Small intestine (tissue), 7 donors: Measurements from ENCODE around the gene TMPRSS13. TPM values are rescaled to one million over a fixed set of nuclear protein-coding genes. Genes with fewer than 3 reads are reported as not detected.
A peak's percentile ranks its signal among the peaks of the same experiment; 100 is the strongest.

Experiments used
- DNase-seq, 2 donors: peaks; one replicate each; pipeline versions ENCODE4 v3.0.0 to v3.0.0-alpha.2; 2013
- FAIRE-seq: peaks from 2 replicates; lab custom pipeline; 2012; peaks lifted over from hg19 to GRCh38; lab: Jason Lieb, UNC
- H3K27ac ChIP-seq, 3 donors: one replicate each; pipeline ENCODE4 v1.5.1; 2013; ENCODE audit warnings: low read length in 2 of 3, mild to moderate bottlenecking in 2 of 3, control low read depth in 1 of 3, inconsistent platforms in 1 of 3, low read depth in 1 of 3, moderate library complexity in 1 of 3
- H3K27me3 ChIP-seq, 3 donors: one replicate each; pipeline ENCODE4 v1.6.1; 2013; ENCODE audit warnings: low read length in 3 of 3, inconsistent platforms in 1 of 3; ENCODE audit not compliant: control insufficient read depth in 3 of 3, insufficient read depth in 3 of 3
- H3K36me3 ChIP-seq, 3 donors: one replicate each; pipeline ENCODE4 v1.6.1; 2013; ENCODE audit warnings: low read length in 3 of 3, inconsistent platforms in 1 of 3, low read depth in 1 of 3, mild to moderate bottlenecking in 1 of 3, moderate library complexity in 1 of 3; ENCODE audit not compliant: control insufficient read depth in 3 of 3, insufficient read depth in 2 of 3
- H3K4me1 ChIP-seq, 3 donors: one replicate each; pipeline ENCODE4 v1.6.1; 2013; ENCODE audit warnings: low read length in 2 of 3, inconsistent platforms in 1 of 3, low read depth in 1 of 3, mild to moderate bottlenecking in 1 of 3, moderate library complexity in 1 of 3; ENCODE audit not compliant: control insufficient read depth in 3 of 3, insufficient read depth in 2 of 3
- H3K4me3 ChIP-seq, 3 donors: one replicate each; pipeline ENCODE4 v1.5.1; 2013; ENCODE audit warnings: low read length in 3 of 3, control low read depth in 1 of 3, inconsistent platforms in 1 of 3, low read depth in 1 of 3, mild to moderate bottlenecking in 1 of 3, moderate library complexity in 1 of 3
- H3K9me3 ChIP-seq, 2 donors: one replicate each; pipeline ENCODE4 v1.6.1; 2013; ENCODE audit warnings: low read depth in 1 of 2, low read length in 1 of 2; ENCODE audit not compliant: control insufficient read depth in 2 of 2, insufficient read depth in 1 of 2
- WGBS, 3 donors: extraction: QIAGEN DNeasy Blood & Tissue Kit; methylation state at CpG; one replicate each; pipeline ENCODE4 v1.1.7; 2013; 5-methylcytosine and 5-hydroxymethylcytosine counted together
- polyA plus RNA-seq, 4 donors: library from polyadenylated mRNA; stranded (reverse) in 3 of 4; unstranded in 1 of 4; fragments of 200-250 nt in 3 of 4; fragments of 120-200 nt in 1 of 4; gene quantifications; one replicate each; pipeline versions ENCODE4 v1.2.1 to v1.2.3, GENCODE V29; 2013
- donor health status: healthy with polysubstance abuse.
- donor health status: control.
- donor health status: control.
- donor health status: Bipolar disorder and iron deficiency.
- donor health status: healthy.

The TMPRSS13 gene
- polyA plus RNA-seq, 4 donors: 0.18 to 6.8 TPM; not detected in 2

GRCh38 chr11:117972629-117973502 lies 43.7 kb upstream of the TMPRSS13 start:
- Histone ChIP-seq H3K4me3 (no peak overlapping the region), H3K36me3 (no peaks in the 10 kb centered on the region), H3K4me1 (peaks cover 0 to 8% (median 3%) of the 10 kb centered on the region in 3 donors), H3K27me3 (no peaks in the 10 kb centered on the region), H3K9me3 (no peaks in the 10 kb centered on the region), H3K27ac (no peak overlapping the region)
- no peak for FAIRE-seq
- no peak for DNase-seq
- 49 to 55% (median 52%) methylated on average over 9 of the region's 9 CpGs for WGBS, 3 donors

GRCh38 chr11:117972044-117972443 lies 42.8 kb upstream of the TMPRSS13 start:
- H3K27ac ChIP-seq: no peak overlapping the region
- DNase-seq (no peak), FAIRE-seq (no peak)
- no peaks in the 10 kb centered on the region for H3K9me3 ChIP-seq
- no peak overlapping the region for H3K4me3 ChIP-seq
- no peaks in the 10 kb centered on the region for H3K27me3 ChIP-seq
- 93 to 95% (median 95%) methylated on average over 10 of the region's 10 CpGs for WGBS, 3 donors
- peaks cover 0 to 8% (median 3%) of the 10 kb centered on the region in 3 donors for H3K4me1 ChIP-seq
- no peaks in the 10 kb centered on the region for H3K36me3 ChIP-seq

- FAIRE-seq (no peak), DNase-seq (peak in 1 of 2 donors; percentile 37)
- Histone ChIP-seq H3K4me3 (no peak overlapping the region), H3K4me1 (peaks cover 0 to 8% (median 3%) of the 10 kb centered on the region in 3 donors), H3K27me3 (no peaks in the 10 kb centered on the region), H3K27ac (no peak overlapping the region), H3K9me3 (no peaks in the 10 kb centered on the region), H3K36me3 (no peaks in the 10 kb centered on the region)
- WGBS, 3 donors: 64 to 71% (median 64%) methylated on average over 4 of the region's 4 CpGs
These were observed 41.3 kb upstream of the TMPRSS13 start for GRCh38 chr11:117970400-117971024.

GRCh38 chr11:117969160-117969991 lies 40.2 kb upstream of the TMPRSS13 start:
- FAIRE-seq: no peak
- Histone ChIP-seq H3K4me3 (no peak overlapping the region), H3K27ac (no peak overlapping the region), H3K9me3 (no peaks in the 10 kb centered on the region), H3K4me1 (peaks cover 0 to 8% (median 3%) of the 10 kb centered on the region in 3 donors), H3K36me3 (no peaks in the 10 kb centered on the region), H3K27me3 (no peaks in the 10 kb centered on the region)
- WGBS, 3 donors: 80 to 90% (median 86%) methylated on average over 5 of the region's 5 CpGs
- no peak for DNase-seq

GRCh38 chr11:117966908-117967307 lies 37.7 kb upstream of the TMPRSS13 start:
- Histone ChIP-seq H3K27ac (no peak overlapping the region), H3K4me3 (no peak overlapping the region), H3K27me3 (no peaks in the 10 kb centered on the region), H3K36me3 (no peaks in the 10 kb centered on the region), H3K9me3 (no peaks in the 10 kb centered on the region), H3K4me1 (no peaks in the 10 kb centered on the region)
- 60 to 75% (median 63%) methylated on average over 8 of the region's 8 CpGs for WGBS, 3 donors
- FAIRE-seq (no peak), DNase-seq (no peak)

- DNase-seq (no peak), FAIRE-seq (no peak)
- Histone ChIP-seq H3K4me3 (no peak overlapping the region), H3K27ac (no peak overlapping the region), H3K36me3 (no peaks in the 10 kb centered on the region), H3K9me3 (no peaks in the 10 kb centered on the region), H3K4me1 (no peaks in the 10 kb centered on the region), H3K27me3 (no peaks in the 10 kb centered on the region)
- WGBS, 3 donors: 89 to 95% (median 92%) methylated on average over 3 of the region's 3 CpGs
These were observed 33.6 kb upstream of the TMPRSS13 start for GRCh38 chr11:117962826-117963225.

- no peak for FAIRE-seq
- no peak overlapping the region for H3K4me3 ChIP-seq
- no peaks in the 10 kb centered on the region for H3K27me3 ChIP-seq
- H3K4me1 ChIP-seq: no peaks in the 10 kb centered on the region
- no peak for DNase-seq
- no peaks in the 10 kb centered on the region for H3K36me3 ChIP-seq
- no peak overlapping the region for H3K27ac ChIP-seq
- WGBS, 3 donors: 91 to 93% (median 91%) methylated on average over 10 of the region's 10 CpGs
- H3K9me3 ChIP-seq: no peaks in the 10 kb centered on the region
These were observed 32.7 kb upstream of the TMPRSS13 start for GRCh38 chr11:117961896-117962295.

- Histone ChIP-seq H3K27ac (no peak overlapping the region), H3K9me3 (no peaks in the 10 kb centered on the region), H3K36me3 (no peaks in the 10 kb centered on the region), H3K27me3 (no peaks in the 10 kb centered on the region), H3K4me1 (no peaks in the 10 kb centered on the region), H3K4me3 (no peak overlapping the region)
- FAIRE-seq (no peak), DNase-seq (no peak)
- WGBS, 3 donors: 67 to 73% (median 68%) methylated on average over 1 of the region's 1 CpG
These were observed 31.2 kb upstream of the TMPRSS13 start for GRCh38 chr11:117960406-117960805.
